H54 (cell line): ENCODE data around the gene DDX1.

Experiments used
- DNase-seq: peaks from one replicate; pipeline ENCODE4 v3.0.0; 2011; ENCODE audit warnings: low spot score, mixed read lengths; ENCODE audit not compliant: insufficient read length
- FAIRE-seq: peaks from 3 replicates; lab custom pipeline; 2011; peaks lifted over from hg19 to GRCh38; lab: Jason Lieb, UNC
- POLR2A ChIP-seq: IDR thresholded peaks from 2 replicates; pipeline ENCODE4 v1.6.1; 2011; ENCODE audit warnings: low read depth, mild to moderate bottlenecking, low read length

The DDX1 gene

DNA sequence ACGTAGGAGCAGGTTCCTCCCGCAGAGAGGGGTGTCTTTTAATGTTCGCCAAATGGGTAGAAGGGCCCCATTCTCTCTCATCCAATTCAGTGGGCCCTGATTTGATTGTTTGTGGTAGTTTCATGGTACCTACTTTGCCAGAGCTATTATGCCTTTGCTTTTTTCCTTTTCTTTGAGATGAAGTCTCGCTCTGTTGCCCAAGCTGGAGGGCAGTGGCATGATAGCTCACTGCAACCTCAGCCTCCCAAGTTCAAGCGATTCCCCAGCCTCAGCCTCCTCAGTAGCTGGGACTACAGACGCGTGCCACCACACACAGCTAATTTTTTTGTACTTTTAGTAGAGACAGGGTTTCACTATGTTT, 59.7 kb downstream of the DDX1 start:
- FAIRE-seq (no peak), DNase-seq (no peak)
- TF ChIP-seq POLR2A, result no peak

DNA sequence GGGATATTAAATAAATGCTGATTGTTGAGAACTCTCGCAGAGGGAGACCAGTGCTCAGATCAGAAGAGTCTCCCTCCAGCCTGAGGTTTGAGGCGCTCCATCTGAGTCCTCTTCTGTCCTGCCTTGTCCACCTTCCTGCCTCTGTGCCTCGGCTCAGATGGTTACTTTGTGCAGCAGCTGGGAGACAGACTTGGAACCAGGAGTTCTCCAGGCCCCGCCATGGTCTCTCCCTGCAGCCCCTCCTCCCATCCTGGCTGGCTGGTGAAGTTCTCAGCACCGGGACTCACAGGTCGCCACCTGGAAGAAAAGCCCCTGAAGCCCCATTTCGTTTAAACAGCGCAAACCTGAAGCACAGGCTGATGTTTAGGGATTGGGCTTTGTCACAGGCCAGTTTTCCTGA, 60.6 kb downstream of the DDX1 start:
- FAIRE-seq (no peak), DNase-seq (no peak)
- no peak for TF ChIP-seq POLR2A

DNA sequence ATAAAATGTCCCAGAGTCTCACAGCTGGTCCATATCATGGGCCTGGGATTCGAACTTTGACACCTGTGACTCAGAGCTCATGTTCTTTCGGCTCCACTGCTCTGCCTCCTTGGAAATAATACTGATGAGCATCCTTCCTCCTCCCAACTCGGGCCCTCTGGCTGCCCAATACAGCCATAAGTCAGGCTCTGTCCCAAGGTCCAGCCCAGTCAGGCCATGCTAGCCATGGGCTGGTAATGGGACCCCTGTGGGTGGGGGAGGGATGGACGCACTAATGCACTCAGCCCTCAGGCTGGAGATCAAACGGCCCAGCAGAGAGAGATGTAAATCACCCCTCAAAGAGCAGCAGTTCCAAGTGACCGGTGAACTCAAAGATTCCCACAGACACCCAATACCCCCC, 61.1 kb downstream of the DDX1 start:
- DNase-seq (no peak), FAIRE-seq (no peak)
- TF ChIP-seq POLR2A, result no peak

DNA sequence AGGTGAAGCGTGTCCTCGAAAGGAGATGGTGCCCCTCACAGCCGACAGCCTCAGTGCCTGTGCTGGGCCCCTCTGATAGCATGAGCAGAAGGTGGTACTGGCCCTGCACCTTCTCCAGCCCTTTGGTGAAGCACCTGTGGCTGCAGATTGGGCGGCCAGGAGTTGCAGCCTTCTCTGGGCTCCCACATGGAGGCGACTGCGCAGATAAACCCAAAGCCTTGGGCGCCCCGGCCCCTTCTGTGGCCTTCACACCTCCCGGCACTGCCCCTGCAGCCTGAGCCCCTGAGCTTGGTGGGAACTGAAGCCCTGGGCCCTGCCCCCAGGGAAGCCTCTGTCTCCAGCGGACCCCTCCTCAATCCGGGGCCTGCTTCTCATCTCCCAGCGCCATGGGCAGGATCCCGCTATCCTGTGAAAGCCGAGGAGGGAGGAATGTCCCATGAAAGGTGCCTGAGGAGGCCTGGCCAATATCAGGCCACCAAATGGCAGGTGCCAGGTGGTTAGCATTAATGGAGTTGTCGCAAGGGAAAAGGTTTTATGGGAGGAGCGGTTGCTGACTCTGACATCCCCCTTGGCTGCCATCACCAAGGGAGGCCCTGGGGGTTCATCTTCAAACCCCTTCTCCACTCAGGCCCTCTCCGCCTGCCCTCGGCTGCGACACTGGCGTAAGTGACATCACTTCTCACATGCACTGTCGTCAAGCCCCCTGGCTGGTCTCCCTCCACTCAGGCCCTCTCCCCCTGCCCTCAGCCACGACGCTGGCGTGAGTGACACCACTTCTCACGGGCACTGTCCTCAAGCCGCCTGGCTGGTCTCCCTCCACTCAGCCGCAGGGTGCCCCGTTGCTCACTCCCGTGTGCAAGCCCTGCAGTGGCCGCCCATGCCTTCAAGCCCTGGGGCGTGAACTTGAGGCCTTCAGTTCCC, 62.4 kb downstream of the DDX1 start:
- DNase-seq (no peak), FAIRE-seq (no peak)
- TF ChIP-seq POLR2A, result no peak

DNA sequence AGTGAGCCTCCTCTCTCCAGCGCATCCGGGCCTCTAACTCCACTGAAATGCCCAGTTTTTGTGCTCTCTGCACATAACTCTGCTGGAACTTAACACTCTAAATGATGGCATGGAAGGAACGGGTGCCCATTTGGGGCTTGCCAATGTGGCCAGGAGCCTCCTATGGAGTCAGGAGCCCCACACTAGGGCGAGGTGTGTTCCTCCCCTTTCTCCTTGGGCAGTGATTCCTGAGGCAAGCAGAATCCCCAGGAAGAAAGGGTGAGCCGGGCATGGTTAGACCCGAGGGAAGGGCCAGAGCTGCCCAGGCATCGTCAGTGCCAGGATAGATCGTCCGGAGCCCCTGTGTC, 63.0 kb downstream of the DDX1 start:
- FAIRE-seq, result no peak
- DNase-seq, result no peak
- no peak for TF ChIP-seq POLR2A

DNA sequence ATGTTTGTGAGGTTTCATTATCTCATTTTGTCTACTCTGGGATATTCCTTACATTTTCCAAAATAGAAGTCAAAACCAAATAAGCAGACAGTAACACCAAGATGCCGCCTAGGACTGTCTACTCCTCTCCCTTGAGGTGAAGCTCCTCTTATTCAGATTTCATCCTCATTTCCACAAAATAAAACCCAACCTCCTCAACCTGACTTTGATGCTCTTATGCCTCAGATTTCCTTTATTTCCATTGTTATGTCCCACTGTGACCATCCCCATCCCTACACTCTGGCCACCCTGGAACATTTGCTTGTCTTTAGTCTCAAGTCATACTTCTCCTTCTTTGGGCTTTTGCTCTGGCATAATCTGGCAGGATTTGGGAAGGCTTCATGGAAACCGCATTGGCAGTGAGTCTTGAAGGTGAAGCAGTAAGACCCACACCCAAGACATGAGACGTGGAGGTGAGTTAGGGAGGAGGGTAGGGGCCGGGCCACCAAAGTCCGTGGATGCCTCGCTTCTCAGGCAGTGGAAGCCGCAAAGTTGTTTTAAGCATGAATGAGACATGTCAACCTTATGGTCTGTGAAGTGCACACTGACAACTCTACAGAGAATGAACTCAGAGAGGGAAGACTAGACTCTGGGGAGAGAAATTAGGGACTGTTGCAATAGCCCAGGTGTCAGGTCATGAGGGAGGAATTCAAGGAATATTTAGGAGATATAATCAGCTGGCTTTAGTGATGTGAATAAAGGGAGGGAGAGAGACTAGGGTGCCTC, 63.6 kb downstream of the DDX1 start:
- DNase-seq (no peak), FAIRE-seq (no peak)
- no peak for TF ChIP-seq POLR2A

DNA sequence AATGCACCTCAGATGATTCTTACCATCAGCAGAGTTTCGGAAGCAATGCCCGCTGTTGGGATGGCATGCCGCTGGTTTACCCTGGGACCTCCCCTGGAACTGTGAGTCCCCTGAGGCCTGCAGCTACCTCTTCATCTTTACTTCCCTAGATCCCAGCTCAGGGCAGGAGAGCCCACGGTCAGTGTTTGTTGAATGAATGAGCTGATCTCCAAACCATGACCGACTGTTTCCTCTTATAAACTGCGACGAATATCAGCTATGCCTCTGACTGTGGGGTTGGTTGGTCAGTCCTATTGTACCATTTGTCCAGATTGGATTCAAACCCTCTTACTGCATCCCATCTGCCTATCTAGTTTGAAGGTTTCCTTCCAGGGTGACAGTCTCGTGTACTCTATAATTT, 64.4 kb downstream of the DDX1 start:
- no peak for TF ChIP-seq POLR2A
- DNase-seq (no peak), FAIRE-seq (no peak)

DNA sequence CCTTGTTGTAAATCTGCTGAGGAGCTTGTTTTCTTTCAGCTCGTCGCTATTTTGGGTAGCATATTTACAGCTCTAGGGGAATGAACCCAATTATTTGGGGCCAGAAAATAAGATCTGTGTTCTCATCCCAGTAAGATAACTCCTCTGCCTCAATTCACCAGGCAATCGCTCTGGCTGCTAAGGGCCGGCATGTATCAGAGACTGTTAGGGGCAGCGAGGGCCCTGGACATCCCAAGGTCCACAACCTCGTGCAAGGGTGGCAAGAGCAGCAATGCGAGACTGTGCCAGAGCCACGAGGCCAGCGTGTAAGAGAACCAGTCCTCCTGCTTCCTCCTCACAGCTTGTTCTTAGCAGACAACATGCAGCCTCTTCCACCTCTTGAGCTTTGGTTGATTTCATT, 66.1 kb downstream of the DDX1 start:
- TF ChIP-seq POLR2A, result no peak
- no peak for FAIRE-seq

DNA sequence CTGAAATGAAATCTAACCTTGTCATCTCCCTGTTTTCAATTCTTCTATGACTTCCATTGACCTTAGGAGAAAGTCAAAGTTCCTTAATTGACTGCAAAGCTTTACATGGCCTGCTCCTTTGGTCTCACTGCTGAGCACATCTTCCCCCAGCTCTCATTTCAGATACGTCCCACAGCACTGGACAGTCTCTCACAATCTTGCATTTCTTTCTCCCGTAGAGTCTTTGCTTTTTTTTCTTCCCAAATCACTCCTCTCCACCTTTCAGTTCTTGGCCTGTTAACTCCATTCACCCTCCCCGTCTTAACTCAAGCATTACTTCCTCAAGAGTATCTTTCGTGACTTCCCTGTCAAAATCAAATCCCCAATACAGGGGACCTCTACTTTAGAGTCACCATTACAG, 67.2 kb downstream of the DDX1 start:
- no peak for DNase-seq
- no peak for TF ChIP-seq POLR2A
- no peak for FAIRE-seq

More for the DNA sequence above, 66.1 kb downstream of the DDX1 start:
- no peak for DNase-seq

DNA sequence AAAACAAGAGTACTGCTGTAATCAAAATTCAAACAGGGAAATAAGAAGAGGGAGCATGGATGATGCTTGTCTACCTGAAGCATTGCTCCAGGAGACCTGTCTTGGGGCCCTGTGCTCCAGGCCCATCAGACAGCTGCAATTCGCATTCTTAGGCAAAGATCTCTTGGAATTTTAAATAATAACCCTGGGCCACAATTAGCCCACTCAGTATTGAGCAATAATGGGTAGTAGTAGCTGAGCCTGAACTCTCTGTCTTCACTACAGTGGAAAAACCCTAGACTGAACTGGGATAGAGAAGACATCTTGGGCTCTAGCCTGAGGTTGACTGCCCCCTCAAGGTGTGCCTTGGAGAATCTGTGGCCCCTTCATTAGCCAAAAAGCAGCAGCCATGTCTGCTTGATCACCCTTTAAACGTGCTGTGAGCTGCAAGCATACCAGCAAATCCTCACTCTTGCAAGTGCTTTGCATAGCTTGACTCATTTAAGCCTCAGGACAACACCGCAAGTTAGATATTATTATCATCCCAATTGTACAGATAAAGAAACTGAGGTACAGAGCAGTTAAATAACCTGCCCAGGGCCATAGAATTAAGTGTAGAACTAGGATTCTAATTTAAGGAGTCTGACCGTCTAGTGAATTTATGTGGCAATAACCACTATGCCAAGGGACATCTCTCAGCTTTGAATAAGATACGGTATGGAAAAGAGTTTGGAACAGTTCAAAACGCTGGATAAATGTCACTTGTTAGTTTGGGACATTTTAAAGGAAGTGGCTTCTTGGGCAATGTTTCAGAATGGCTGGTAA, 69.0 kb downstream of the DDX1 start:
- FAIRE-seq (no peak), DNase-seq (no peak)
- TF ChIP-seq POLR2A, result no peak

DNA sequence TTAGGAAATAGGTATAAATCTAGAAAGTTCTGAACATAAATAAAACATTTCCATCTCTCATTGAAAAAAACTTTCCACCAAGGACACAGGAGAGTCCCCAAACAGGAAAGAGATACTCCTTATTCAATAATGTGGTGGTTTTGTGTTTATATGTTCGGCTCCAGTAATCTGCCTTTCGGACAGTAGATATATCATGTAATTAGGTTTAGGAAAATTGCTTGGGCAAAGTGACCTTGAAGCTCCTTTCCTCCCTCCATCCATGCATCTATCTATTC, 69.6 kb downstream of the DDX1 start:
- DNase-seq (no peak), FAIRE-seq (no peak)
- no peak for TF ChIP-seq POLR2A

DNA sequence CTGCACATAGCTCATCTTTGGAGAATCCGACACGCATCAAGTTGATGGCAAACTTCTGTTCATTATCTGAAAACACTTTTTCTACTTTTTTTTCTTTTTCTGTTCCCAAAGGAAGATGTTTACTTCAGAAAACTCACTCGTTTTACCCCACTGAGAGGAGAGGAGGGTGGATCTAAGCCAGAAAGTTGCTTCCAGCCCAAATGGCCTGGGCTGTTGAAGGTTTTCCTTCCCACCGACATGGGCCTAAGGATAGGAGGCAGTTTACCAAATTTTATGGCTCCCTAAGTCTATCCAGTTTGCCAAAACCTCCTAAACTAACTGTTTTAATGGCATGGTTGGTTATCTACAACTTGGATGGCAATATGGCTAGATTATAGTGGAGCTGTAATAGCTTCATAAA, 70.4 kb downstream of the DDX1 start:
- FAIRE-seq (no peak), DNase-seq (no peak)
- no peak for TF ChIP-seq POLR2A

DNA sequence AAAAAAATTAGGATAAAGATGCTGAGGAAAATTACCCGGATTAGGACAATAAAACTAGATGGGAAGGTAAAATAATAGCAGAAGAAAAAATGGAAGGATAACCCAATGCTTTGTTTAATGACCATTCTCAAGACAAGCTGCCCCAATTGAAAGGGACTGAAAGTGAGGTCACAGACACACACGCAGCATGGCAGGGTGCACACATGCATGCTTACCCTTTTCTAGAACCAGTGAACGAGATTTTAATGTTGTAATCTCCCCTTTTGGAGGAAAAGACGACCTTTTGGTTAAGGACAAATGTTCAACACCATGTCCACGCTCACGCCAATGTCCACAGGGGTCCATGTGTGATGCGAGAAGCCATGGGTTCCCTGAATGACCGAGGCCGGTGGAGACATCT, 70.9 kb downstream of the DDX1 start:
- TF ChIP-seq POLR2A, result no peak
- DNase-seq (no peak), FAIRE-seq (no peak)

DNA sequence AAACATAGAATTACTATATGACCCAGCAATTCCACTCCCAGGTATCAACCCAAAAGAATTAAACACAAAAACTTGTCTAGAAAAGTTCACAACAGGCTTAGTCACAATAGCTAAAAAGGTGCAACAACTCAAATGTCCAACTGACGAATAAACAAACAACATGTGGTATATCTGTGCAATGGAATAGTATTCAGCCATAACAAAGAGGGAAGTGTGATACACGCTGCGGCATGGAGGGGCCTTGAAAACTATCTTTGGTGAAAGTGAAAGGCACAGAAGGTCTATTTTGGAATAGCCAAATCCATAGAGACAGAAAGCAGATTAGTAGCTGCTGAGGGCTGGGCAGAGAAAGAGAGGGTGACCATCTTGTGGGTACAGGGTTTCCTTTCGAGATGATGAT, 72.1 kb downstream of the DDX1 start:
- FAIRE-seq (no peak), DNase-seq (no peak)
- no peak for TF ChIP-seq POLR2A
